ENCODE data around the gene VSIG2.
A peak's percentile ranks its signal among the peaks of the same experiment; 100 is the strongest.
"Not testable (repeated sequence)": the region's sequence is repeated elsewhere in the genome, so short reads cannot be mapped to it uniquely, and the experiment has no call there.

The VSIG2 gene

GRCh38 chr11:124783002-124783401, 30.9 kb upstream of the VSIG2 start:
- intact Hi-C loops (cut with DNase I; ENCODE audit: low total_unique reads) = no loop called here
- Histone ChIP-seq H3K36me3 (no peaks in the 10 kb centered on the region), H3K4me1 (peaks cover 0 to 27% (median 6%) of the 10 kb centered on the region in 4 donors), H3K4me3 (no peak overlapping the region), H3K9me3 (no peaks in the 10 kb centered on the region), H3K27me3 (no peaks in the 10 kb centered on the region), H3K27ac (no peak overlapping the region)
- DNase-seq = no peak
- TF ChIP-seq CTCF (IDR thresholded peaks at IDR 0.05) = no peak

GRCh38 chr11:124779568-124779967, 27.5 kb upstream of the VSIG2 start:
- H3K27me3 ChIP-seq = no peaks in the 10 kb centered on the region
- TF ChIP-seq CTCF (IDR thresholded peaks at IDR 0.05) = no peak
- no peak overlapping the region for H3K4me3 ChIP-seq
- H3K4me1 ChIP-seq = peaks cover 0 to 60% (median 12%) of the 10 kb centered on the region in 4 donors
- H3K9me3 ChIP-seq = no peaks in the 10 kb centered on the region
- no peak for DNase-seq
- intact Hi-C loops (cut with DNase I; ENCODE audit: low total_unique reads) = no loop called here
- peak overlapping the region in 1 of 2 donors; percentile 80 for H3K27ac ChIP-seq
- no peaks in the 10 kb centered on the region for H3K36me3 ChIP-seq

GRCh38 chr11:124778281-124778680, 26.2 kb upstream of the VSIG2 start:
- DNase-seq = no peak
- peak overlapping the region; percentile 70 to 80 for H3K27ac ChIP-seq
- H3K9me3 ChIP-seq = no peaks in the 10 kb centered on the region
- TF ChIP-seq CTCF (IDR thresholded peaks at IDR 0.05) = no peak
- H3K36me3 ChIP-seq = no peaks in the 10 kb centered on the region
- H3K4me3 ChIP-seq = no peak overlapping the region
- H3K27me3 ChIP-seq = no peaks in the 10 kb centered on the region
- intact Hi-C loops (cut with DNase I; ENCODE audit: low total_unique reads) = no loop called here
- peaks cover 0 to 65% (median 12%) of the 10 kb centered on the region in 4 donors for H3K4me1 ChIP-seq

- intact Hi-C loops (cut with DNase I; ENCODE audit: low total_unique reads) = no loop called here
- Histone ChIP-seq H3K27me3 (no peaks in the 10 kb centered on the region), H3K4me3 (no peak overlapping the region), H3K4me1 (peaks cover 0 to 65% (median 12%) of the 10 kb centered on the region in 4 donors), H3K9me3 (no peaks in the 10 kb centered on the region), H3K36me3 (peaks cover 0 to 7% (median 0%) of the 10 kb centered on the region in 3 donors), H3K27ac (peak overlapping the region; percentile 70 to 80)
- DNase-seq = peak in 1 of 2 donors; percentile 81
- TF ChIP-seq CTCF (IDR thresholded peaks at IDR 0.05) = no peak
Measured at GRCh38 chr11:124776865-124777645, 25.0 kb upstream of the VSIG2 start.

- H3K27me3 ChIP-seq; H3K9me3 ChIP-seq; H3K4me3 ChIP-seq; DNase-seq; intact Hi-C loops (cut with DNase I; ENCODE audit: low total_unique reads): not testable (repeated sequence)
- Histone ChIP-seq H3K27ac (peak overlapping the region; percentile 23 to 56), H3K36me3 (peaks cover 13 to 39% (median 25%) of the 10 kb centered on the region in 3 donors), H3K4me1 (peaks cover 0 to 36% (median 5%) of the 10 kb centered on the region in 4 donors)
Measured at GRCh38 chr11:124770959-124771358, 18.9 kb upstream of the VSIG2 start.

All from tibial artery (tissue), 4 donors.